Heart left ventricle (tissue), 16 donors: ENCODE data around the gene GSX1. TPM values are rescaled to one million over a fixed set of nuclear protein-coding genes. Genes with fewer than 3 reads are reported as not detected.

Experiments used
- ATAC-seq, 4 donors: fragments of 200-7000 bp; cut with Tn5 transposase; one replicate each; pipeline ENCODE4 v1.9.1; 2020 to 2022; ENCODE audit warnings: moderate library complexity in 4 of 4, mild to moderate bottlenecking in 3 of 4, moderate number of reproducible peaks in 1 of 4
- DNase-seq, 5 donors: peaks; one replicate each; pipeline ENCODE4 v3.0.0-alpha.2; 2020
- H3K27ac ChIP-seq, 12 donors: fragments of 200-600 bp; sonication (generic) in 4 of 12; one replicate each; pipeline versions ENCODE4 v1.5.0 to v1.8.0; 2016 to 2022; ENCODE audit warnings: mild to moderate bottlenecking in 2 of 12
- H3K27me3 ChIP-seq, 9 donors: fragments of 200-600 bp; sonication (generic) in 2 of 9; one replicate each; pipeline versions ENCODE4 v1.5.1 to v1.8.0; 2016 to 2022; ENCODE audit warnings: mild to moderate bottlenecking in 3 of 9
- H3K36me3 ChIP-seq, 9 donors: fragments of 200-600 bp; sonication (generic) in 2 of 9; one replicate each; pipeline versions ENCODE4 v1.5.0 to v1.8.0; 2018 to 2022; ENCODE audit warnings: mild to moderate bottlenecking in 2 of 9
- H3K4me1 ChIP-seq, 12 donors: fragments of 200-600 bp; sonication (generic) in 4 of 12; one replicate each; pipeline versions ENCODE4 v1.5.0 to v1.8.0; 2016 to 2022; ENCODE audit warnings: mild to moderate bottlenecking in 3 of 12
- H3K4me3 ChIP-seq, 12 donors: fragments of 200-600 bp; sonication (generic) in 4 of 12; one replicate each; pipeline versions ENCODE4 v1.5.0 to v1.8.0; 2017 to 2022; ENCODE audit warnings: mild to moderate bottlenecking in 9 of 12, moderate library complexity in 4 of 12
- H3K9me3 ChIP-seq, 12 donors: fragments of 200-600 bp; sonication (generic) in 4 of 12; one replicate each; pipeline versions ENCODE4 v1.5.0 to v1.8.0; 2016 to 2022; ENCODE audit warnings: mild to moderate bottlenecking in 1 of 12
- POLR2A ChIP-seq, 2 donors: fragments of 450-650 bp; IDR thresholded peaks; one replicate each; pipeline ENCODE4 v1.6.1; 2017; ENCODE audit warnings: antibody characterized with exemption in 2 of 2, mild to moderate bottlenecking in 2 of 2, moderate library complexity in 2 of 2
- WGBS, 4 donors: extraction: QIAGEN DNeasy Blood & Tissue Kit in 2 of 4; methylation state at CpG; one replicate each; pipeline versions ENCODE4 v1.1.5 to v1.1.7; 2013 to 2018; 5-methylcytosine and 5-hydroxymethylcytosine counted together
- intact Hi-C, 10 donors: fragments of 100-400 bp; cut with DNase I; formaldehyde crosslinking; loops; one replicate each; pipeline versions ENCODE4 v1.11.1 to v1.14.2; 2022
- polyA plus RNA-seq, 2 donors: library from polyadenylated mRNA; stranded (reverse); fragments of 200-250 nt; gene quantifications; one replicate each; pipeline ENCODE4 v1.2.3, GENCODE V29; 2013
- total RNA-seq, 9 donors: library from RNA; depleted of rRNA in 2 of 9; stranded (reverse); fragments of >200 nt in 2 of 9; fragmentation: NEBNext Ultra II Directional in 3 of 9; extraction: Animal tissue kit (Norgen Biotek cat#: 25700) in 3 of 9; gene quantifications; one replicate each; pipeline versions ENCODE4 v1.1.0 to v1.2.4, GENCODE V29; 2016 to 2023
- TF ChIP-seq, protein P1 (sequence below), 12 donors: fragments of 200-600 bp; sonication (generic) in 4 of 12; IDR thresholded peaks; one replicate each; pipeline versions ENCODE4 v1.5.0 to v1.8.0; 2018 to 2022; ENCODE audit warnings: antibody characterized with exemption in 12 of 12, mild to moderate bottlenecking in 5 of 12
- donor health status: ischemic (EF 13 %, LVEDD 7.1; RV severe dilation, severe dysfunction).
- donor health status: healthy with polysubstance abuse.
- donor health status: DM: no; HTN: yes; CAD: no.
- donor health status: DM: no; HTN: no; CAD: no.
- donor health status: ischemic (EF 25% LVEDD 6.9; RV normal size, moderate dysfunction).
- donor health status: ischemic (EF 25% LVEDD 5.7; RV mildly dilated, moderate dysfunction).
- donor health status: healthy.
- donor health status: DM: yes; HTN: yes; CAD: no.
- donor health status: ischemic (EF 35%, LVEDD 5.7; RV mildly dilated, moderate dysfunction).
- donor health status: nonischemic (EF 11% LVEDD 7.7; RV severe dilation, severe dysfunction).
- donor health status: DM: yes; HTN: yes; CAD: no.
- donor health status: PGD.
- donor health status: ischemic (EF 29% LVEDD 5.4; RV normal size, mild dysfunction).
- donor health status: nonischemic (EF 23%, LVEDD 6.1; RV moderate dilation, normal function).

GSX1 gene
- total and polyA plus RNA-seq, 11 donors = not detected

GRCh38 chr13:27833206-27833605 lies 40.9 kb downstream of the GSX1 start:
- Histone ChIP-seq H3K27me3 (peaks cover 3 to 88% (median 42%) of the 10 kb centered on the region in 9 donors), H3K9me3 (no peaks in the 10 kb centered on the region), H3K4me1 (peaks cover 0 to 6% (median 0%) of the 10 kb centered on the region in 12 donors), H3K27ac (no peak overlapping the region), H3K4me3 (no peak overlapping the region), H3K36me3 (no peaks in the 10 kb centered on the region)
- intact Hi-C loops = loop anchor here in 6 of 10 donors (2.0 to 10.0 kb wide), 4 partner anchors 122 to 154 kb away; no protein-coding TSS in a partner anchor
- ATAC-seq (no peak), DNase-seq (no peak)
- TF ChIP-seq POLR2A (IDR thresholded peaks at IDR 0.05) = no peak
- TF ChIP-seq, protein P1, sequence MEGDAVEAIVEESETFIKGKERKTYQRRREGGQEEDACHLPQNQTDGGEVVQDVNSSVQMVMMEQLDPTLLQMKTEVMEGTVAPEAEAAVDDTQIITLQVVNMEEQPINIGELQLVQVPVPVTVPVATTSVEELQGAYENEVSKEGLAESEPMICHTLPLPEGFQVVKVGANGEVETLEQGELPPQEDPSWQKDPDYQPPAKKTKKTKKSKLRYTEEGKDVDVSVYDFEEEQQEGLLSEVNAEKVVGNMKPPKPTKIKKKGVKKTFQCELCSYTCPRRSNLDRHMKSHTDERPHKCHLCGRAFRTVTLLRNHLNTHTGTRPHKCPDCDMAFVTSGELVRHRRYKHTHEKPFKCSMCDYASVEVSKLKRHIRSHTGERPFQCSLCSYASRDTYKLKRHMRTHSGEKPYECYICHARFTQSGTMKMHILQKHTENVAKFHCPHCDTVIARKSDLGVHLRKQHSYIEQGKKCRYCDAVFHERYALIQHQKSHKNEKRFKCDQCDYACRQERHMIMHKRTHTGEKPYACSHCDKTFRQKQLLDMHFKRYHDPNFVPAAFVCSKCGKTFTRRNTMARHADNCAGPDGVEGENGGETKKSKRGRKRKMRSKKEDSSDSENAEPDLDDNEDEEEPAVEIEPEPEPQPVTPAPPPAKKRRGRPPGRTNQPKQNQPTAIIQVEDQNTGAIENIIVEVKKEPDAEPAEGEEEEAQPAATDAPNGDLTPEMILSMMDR (IDR thresholded peaks at IDR 0.05) = no peak
- 83 to 90% (median 87%) methylated on average over 7 of the region's 7 CpGs for WGBS, 4 donors

GRCh38 chr13:27834095-27834494 lies 41.8 kb downstream of the GSX1 start:
- intact Hi-C loops = loop anchor here in 4 of 10 donors (5.0 to 10.0 kb wide), 2 partner anchors 121 to 148 kb away; no protein-coding TSS in a partner anchor
- WGBS, 4 donors = 56 to 60% (median 58%) methylated on average over 6 of the region's 6 CpGs

DNA sequence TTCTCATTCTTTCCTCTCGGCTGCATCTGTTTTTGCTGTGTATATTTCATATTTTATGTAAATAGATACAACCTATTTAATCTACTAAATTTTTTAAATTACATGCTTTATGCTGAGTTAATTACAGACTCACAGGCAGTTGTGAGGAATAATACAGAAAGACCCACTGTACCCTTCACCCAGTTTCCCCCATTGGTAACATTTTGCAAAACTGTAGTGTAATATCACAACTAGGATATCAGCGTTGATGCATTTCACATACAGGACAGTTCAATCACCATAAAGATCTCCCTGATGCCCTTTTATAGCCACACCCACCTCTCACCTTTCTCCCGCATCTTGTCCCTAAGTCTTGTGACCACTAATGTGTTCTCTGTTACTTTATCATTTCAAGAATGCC lies 43.5 kb downstream of the GSX1 start:
- 87 to 90% (median 88%) methylated on average over 3 of the region's 3 CpGs for WGBS, 4 donors

More at GRCh38 chr13:27834095-27834494, 41.8 kb downstream of the GSX1 start:
- H3K9me3 ChIP-seq = no peaks in the 10 kb centered on the region
- H3K4me1 ChIP-seq = peaks cover 0 to 6% (median 0%) of the 10 kb centered on the region in 12 donors
- H3K27me3 ChIP-seq = peaks cover 3 to 87% (median 42%) of the 10 kb centered on the region in 9 donors
- H3K36me3 ChIP-seq = no peaks in the 10 kb centered on the region
- ATAC-seq (no peak), DNase-seq (no peak)
- H3K27ac ChIP-seq = no peak overlapping the region
- TF ChIP-seq, protein P1 (IDR thresholded peaks at IDR 0.05) = no peak
- no peak for TF ChIP-seq POLR2A (IDR thresholded peaks at IDR 0.05)
- no peak overlapping the region for H3K4me3 ChIP-seq

DNA sequence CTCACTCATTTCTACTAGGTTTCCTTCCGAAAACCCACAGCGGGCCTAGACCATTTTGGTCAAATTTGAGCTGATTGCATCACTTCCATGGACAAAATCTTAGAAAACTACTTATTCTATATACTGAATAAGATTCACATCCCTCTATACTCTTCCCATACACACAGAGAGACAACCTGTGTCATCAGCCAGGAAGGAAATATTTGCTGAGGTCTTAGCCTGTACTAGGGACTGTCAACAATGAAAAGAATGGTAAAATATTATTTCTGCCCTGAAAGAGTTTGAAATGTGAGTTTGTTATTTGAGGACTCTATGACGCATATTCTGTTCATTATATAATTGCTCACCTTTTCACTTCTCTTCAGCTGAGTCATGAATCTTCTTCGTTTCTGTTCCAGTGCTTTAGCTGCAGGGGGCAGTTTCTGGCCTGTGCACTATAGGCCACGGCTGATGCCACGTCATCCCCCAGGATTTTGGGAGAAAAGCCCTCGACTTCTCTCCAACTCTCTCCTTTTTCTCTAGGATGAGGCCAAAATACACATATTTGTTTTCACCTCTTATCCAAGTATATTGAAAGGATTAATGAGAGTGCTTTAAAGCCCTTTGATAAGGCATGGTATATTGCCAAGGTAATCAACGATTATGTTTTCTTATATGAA lies 47.7 kb downstream of the GSX1 start:
- H3K9me3 ChIP-seq = peaks cover 0 to 10% (median 0%) of the 10 kb centered on the region in 12 donors
- 77 to 86% (median 83%) methylated on average over 8 of the region's 8 CpGs for WGBS, 4 donors
- no peaks in the 10 kb centered on the region for H3K4me1 ChIP-seq
- H3K27me3 ChIP-seq = peaks cover 0 to 49% (median 14%) of the 10 kb centered on the region in 9 donors
- H3K36me3 ChIP-seq = no peaks in the 10 kb centered on the region
- intact Hi-C loops = loop anchor here in 4 of 10 donors (10.0 kb wide), 1 partner anchor 115 kb away; no protein-coding TSS in a partner anchor
- ATAC-seq (no peak), DNase-seq (no peak)
- H3K4me3 ChIP-seq = no peak overlapping the region
- TF ChIP-seq, protein P1 (IDR thresholded peaks at IDR 0.05) = no peak
- TF ChIP-seq POLR2A (IDR thresholded peaks at IDR 0.05) = no peak
- no peak overlapping the region for H3K27ac ChIP-seq

More for the DNA sequence above, 43.5 kb downstream of the GSX1 start:
- Histone ChIP-seq H3K27ac (no peak overlapping the region), H3K27me3 (peaks cover 3 to 76% (median 29%) of the 10 kb centered on the region in 9 donors), H3K4me1 (no peaks in the 10 kb centered on the region), H3K4me3 (no peak overlapping the region), H3K36me3 (no peaks in the 10 kb centered on the region), H3K9me3 (no peaks in the 10 kb centered on the region)
- no peak for ATAC-seq
- DNase-seq = no peak
- TF ChIP-seq POLR2A (IDR thresholded peaks at IDR 0.05) = no peak
- TF ChIP-seq, protein P1 (IDR thresholded peaks at IDR 0.05) = no peak
- intact Hi-C loops = loop anchor here in 4 of 10 donors (10.0 kb wide), 1 partner anchor 119 kb away; no protein-coding TSS in a partner anchor
